A549 (cell line): ENCODE data around the gene PPP4C. TPM values are rescaled to one million over a fixed set of nuclear protein-coding genes. Genes with fewer than 3 reads are reported as not detected.

Experiments used
- ATAC-seq, 2 experiments: fragments of 200-7000 bp in 1 of 2; fragments of >200 bp in 1 of 2; cut with Nextera tagmentation in 1 of 2; cut with Tn5 transposase in 1 of 2; 3 replicates each; pipeline versions ENCODE4 v1.8.0 to v1.9.1; 2018 to 2020; ENCODE audit warnings: mild to moderate bottlenecking in 1 of 2, moderate library complexity in 1 of 2
- CTCF ChIA-PET: fragments of 300-600 bp; sonication (Branson Sonifier 250); formaldehyde crosslinking; extraction: SDS; loops from one replicate; lab custom pipeline; 2021; ENCODE audit warnings: antibody characterized with exemption, inconsistent platforms; lab: Yijun Ruan, JAX
- POLR2A ChIA-PET: fragments of 350-600 bp; formaldehyde crosslinking; extraction: SDS; loops from one replicate; lab custom pipeline; 2021; ENCODE audit warnings: antibody characterized with exemption, inconsistent platforms; lab: Yijun Ruan, JAX
- DNase-seq, 2 experiments: peaks; one replicate each; pipeline versions ENCODE4 v3.0.0 to v3.0.0-alpha.2; 2011 to 2016; ENCODE audit warnings: low read depth in 1 of 2, low spot score in 1 of 2
- FAIRE-seq: peaks from 2 replicates; lab custom pipeline; 2011; peaks lifted over from hg19 to GRCh38; lab: Jason Lieb, UNC
- H3K27ac ChIP-seq, 2 experiments: fragments of >200 bp; sonication (Bioruptor Twin); formaldehyde crosslinking; 3 replicates each; pipeline ENCODE4 v1.5.1; 2016 to 2017
- H3K4me1 ChIP-seq: fragments of >200 bp; sonication (Bioruptor Twin); formaldehyde crosslinking; 3 replicates; pipeline ENCODE4 v1.6.1; 2016
- H3K4me2 ChIP-seq: fragments of >200 bp; sonication (Bioruptor Twin); formaldehyde crosslinking; 3 replicates; pipeline ENCODE4 v1.6.1; 2016
- H3K4me3 ChIP-seq: fragments of >200 bp; sonication (Bioruptor Twin); formaldehyde crosslinking; 3 replicates; pipeline ENCODE4 v1.5.1; 2016
- H3K9me3 ChIP-seq: fragments of >200 bp; sonication (Bioruptor Twin); formaldehyde crosslinking; 3 replicates; pipeline ENCODE4 v1.6.1; 2016
- BCL3 ChIP-seq: fragments of >200 bp; sonication (Bioruptor Twin); formaldehyde crosslinking; IDR thresholded peaks from 3 replicates; pipeline ENCODE4 v1.6.1; 2016
- BHLHE40 ChIP-seq: IDR thresholded peaks from 2 replicates; pipeline ENCODE4 v1.6.1; 2012; ENCODE audit warnings: low read depth, low read length, inconsistent platforms
- CBX8 ChIP-seq: fragments of 200-600 bp; sonication (generic); IDR thresholded peaks from 2 replicates; pipeline ENCODE4 v1.6.1; 2016
- EHF ChIP-seq: fragments of 250-450 bp; sonication (Bioruptor Pico); IDR thresholded peaks from 2 replicates; pipeline ENCODE4 v1.5.0; 2020; ENCODE audit warnings: mild to moderate bottlenecking
- EHMT2 ChIP-seq: fragments of 200-600 bp; sonication (generic); IDR thresholded peaks from 2 replicates; pipeline ENCODE4 v1.6.1; 2016; ENCODE audit warnings: antibody characterized with exemption, low read depth, mild to moderate bottlenecking, moderate library complexity
- ELK1 ChIP-seq: fragments of 150-350 bp; IDR thresholded peaks from 2 replicates; pipeline ENCODE4 v1.6.1; 2014; ENCODE audit warnings: low read depth, mild to moderate bottlenecking, low read length
- FOSB ChIP-seq: fragments of 250-450 bp; sonication (Bioruptor Pico); IDR thresholded peaks from 2 replicates; pipeline ENCODE4 v1.5.0; 2020; ENCODE audit warnings: mild to moderate bottlenecking, moderate library complexity
- FOSL2 ChIP-seq, 2 experiments: fragments of 450-650 bp in 1 of 2; fragments of >200 bp in 1 of 2; sonication (Bioruptor Twin) in 1 of 2; formaldehyde crosslinking; IDR thresholded peaks; 2 replicates each; pipeline versions ENCODE4 v1.5.0 to v1.6.1; 2016 to 2020; ENCODE audit warnings: mild to moderate bottlenecking in 1 of 2, moderate library complexity in 1 of 2
- GATA3 ChIP-seq: IDR thresholded peaks from 2 replicates; pipeline ENCODE4 v1.6.1; 2012; ENCODE audit warnings: borderline replicate concordance
- HDAC2 ChIP-seq: fragments of 200-600 bp; sonication (generic); IDR thresholded peaks from 2 replicates; pipeline ENCODE4 v1.6.1; 2016
- HES2 ChIP-seq: fragments of >200 bp; sonication (Bioruptor Twin); formaldehyde crosslinking; IDR thresholded peaks from 2 replicates; pipeline ENCODE4 v1.6.1; 2016
- HEYL ChIP-seq: fragments of 250-450 bp; sonication (Bioruptor Pico); IDR thresholded peaks from 2 replicates; pipeline ENCODE4 v1.8.0; 2021; ENCODE audit warnings: mild to moderate bottlenecking, moderate library complexity
- HOXA7 ChIP-seq: fragments of 250-450 bp; sonication (Bioruptor Pico); IDR thresholded peaks from 2 replicates; pipeline ENCODE4 v1.5.0; 2020; ENCODE audit warnings: mild to moderate bottlenecking, moderate library complexity
- HOXB13 ChIP-seq: fragments of 250-450 bp; sonication (Bioruptor Pico); IDR thresholded peaks from 2 replicates; pipeline ENCODE4 v1.5.0; 2020; ENCODE audit warnings: low read depth, mild to moderate bottlenecking, moderate library complexity
- JUN ChIP-seq, 2 experiments: fragments of >200 bp; sonication (Bioruptor Twin); formaldehyde crosslinking; IDR thresholded peaks; 2 replicates in 1 of 2; 3 replicates in 1 of 2; pipeline ENCODE4 v1.6.1; 2016 to 2017
- JUNB ChIP-seq: fragments of >200 bp; sonication (Bioruptor Twin); formaldehyde crosslinking; IDR thresholded peaks from 2 replicates; pipeline ENCODE4 v1.6.1; 2016
- KDM5A ChIP-seq: fragments of 200-600 bp; sonication (generic); IDR thresholded peaks from 2 replicates; pipeline ENCODE4 v1.6.1; 2016; ENCODE audit warnings: antibody characterized with exemption, mild to moderate bottlenecking
- MAX ChIP-seq: IDR thresholded peaks from 2 replicates; pipeline ENCODE4 v1.6.1; 2012
- MYC ChIP-seq: IDR thresholded peaks from 2 replicates; pipeline ENCODE4 v1.6.1; 2012; ENCODE audit warnings: mild to moderate bottlenecking, inconsistent platforms, low read length, improper control_type of control experiment, borderline replicate concordance
- NPAS2 ChIP-seq: fragments of 250-450 bp; sonication (Bioruptor Pico); IDR thresholded peaks from 2 replicates; pipeline ENCODE4 v1.8.0; 2022; ENCODE audit warnings: mild to moderate bottlenecking, moderate library complexity, borderline replicate concordance
- NR3C1 ChIP-seq: fragments of >200 bp; sonication (Bioruptor Twin); formaldehyde crosslinking; IDR thresholded peaks from 3 replicates; pipeline ENCODE4 v1.6.1; 2017
- PBX3 ChIP-seq: IDR thresholded peaks from 2 replicates; pipeline ENCODE4 v1.6.1; 2012
- PHF8 ChIP-seq: fragments of 200-600 bp; sonication (generic); IDR thresholded peaks from 2 replicates; pipeline ENCODE4 v1.6.1; 2016; ENCODE audit warnings: low read depth, mild to moderate bottlenecking, antibody characterized with exemption, moderate library complexity, borderline replicate concordance
- POLR2A ChIP-seq: IDR thresholded peaks from 2 replicates; pipeline ENCODE4 v1.6.1; 2012; ENCODE audit warnings: mild to moderate bottlenecking, low read length
- POLR2AphosphoS2 ChIP-seq: conservative IDR thresholded peaks from 2 replicates; pipeline ENCODE4 v1.6.1; 2012; ENCODE audit warnings: low read length, improper control_type of control experiment, inconsistent platforms
- RAD21 ChIP-seq, 2 experiments: fragments of >200 bp in 1 of 2; sonication (Bioruptor Twin) in 1 of 2; formaldehyde crosslinking in 1 of 2; IDR thresholded peaks in 1 of 2; conservative IDR thresholded peaks in 1 of 2; 2 replicates in 1 of 2; 3 replicates in 1 of 2; pipeline ENCODE4 v1.6.1; 2012 to 2018; ENCODE audit warnings: inconsistent platforms in 1 of 2
- RARB ChIP-seq: fragments of 250-450 bp; sonication (Bioruptor Pico); IDR thresholded peaks from 2 replicates; pipeline ENCODE4 v1.8.0; 2021; ENCODE audit warnings: mild to moderate bottlenecking, moderate library complexity
- RNF2 ChIP-seq: fragments of 200-600 bp; sonication (generic); IDR thresholded peaks from 2 replicates; pipeline ENCODE4 v1.6.1; 2016; ENCODE audit warnings: low read depth, mild to moderate bottlenecking, antibody characterized with exemption, moderate library complexity, borderline replicate concordance
- SREBF2 ChIP-seq: fragments of 450-650 bp; IDR thresholded peaks from 2 replicates; pipeline ENCODE4 v1.6.1; 2014; ENCODE audit warnings: mild to moderate bottlenecking, moderate library complexity
- TFCP2L1 ChIP-seq: fragments of 250-450 bp; sonication (Bioruptor Pico); IDR thresholded peaks from 2 replicates; pipeline ENCODE4 v1.5.0; 2021; ENCODE audit warnings: mild to moderate bottlenecking
- TP53 ChIP-seq: fragments of 250-450 bp; sonication (Bioruptor Pico); IDR thresholded peaks from 2 replicates; pipeline ENCODE4 v1.5.0; 2021; ENCODE audit warnings: mild to moderate bottlenecking, moderate library complexity
- USF2 ChIP-seq: fragments of 450-650 bp; IDR thresholded peaks from 2 replicates; pipeline ENCODE4 v1.6.1; 2014; ENCODE audit warnings: antibody characterized with exemption
- ZC3H11A ChIP-seq: fragments of 450-650 bp; IDR thresholded peaks from 2 replicates; pipeline ENCODE4 v1.6.1; 2014; ENCODE audit warnings: antibody characterized with exemption, mild to moderate bottlenecking
- ZFP36 ChIP-seq: fragments of 450-650 bp; IDR thresholded peaks from 2 replicates; pipeline ENCODE4 v1.6.1; 2014; ENCODE audit warnings: borderline replicate concordance; ENCODE audit not compliant: partially characterized antibody
- ZNF302 ChIP-seq: fragments of 250-450 bp; sonication (Bioruptor Pico); IDR thresholded peaks from 2 replicates; pipeline ENCODE4 v1.9.0; 2021; ENCODE audit warnings: inconsistent platforms, mild to moderate bottlenecking, moderate library complexity
- ZSCAN20 ChIP-seq: fragments of 250-450 bp; sonication (Bioruptor Pico); IDR thresholded peaks from 2 replicates; pipeline ENCODE4 v1.8.0; 2022; ENCODE audit warnings: mild to moderate bottlenecking, moderate library complexity
- WGBS: methylation state at CpG from one replicate; pipeline ENCODE4 v1.1.6; 2017; ENCODE audit errors: missing lambda C conversion rate; 5-methylcytosine and 5-hydroxymethylcytosine counted together
- polyA plus RNA-seq, 4 experiments: library from polyadenylated mRNA; depleted of rRNA in 3 of 4; stranded (reverse); fragments of >200 nt; fragmentation: RNase III in 1 of 4; extraction: RNeasy Plus Mini Kit Qiagen cat#74134 plus additional on column Dnase treatment in 1 of 4; gene quantifications; 2 replicates in 3 of 4; 3 replicates in 1 of 4; pipeline ENCODE4 v1.2.3, GENCODE V29; 2011 to 2017

The PPP4C gene
- polyA plus RNA-seq, 2 of the 4 experiments (the other 2 are of a cell fraction) = 102 to 115 TPM

- WGBS = 1% methylated on average over 58 of the region's 99 CpGs
- peak within 1 kb of the TSS; percentile 97 for H3K4me2 ChIP-seq
- no peaks in the 10 kb centered on the region for H3K9me3 ChIP-seq
- no peak for FAIRE-seq
- peak; percentile 86 to 98 for DNase-seq
- H3K27ac ChIP-seq = peak within 1 kb of the TSS; percentile 96 to 97
- ChIA-PET CTCF (interaction anchor here (0.5 to 9.9 kb wide), 6 partner anchors 11 to 342 kb away, joined by 3 to 119 read pairs (median 30); partner anchors contain the start of genes PPP4C, TBX6 and TLCD3B), POLR2A (interaction anchor here (0.5 to 3.5 kb wide), 24 partner anchors 9 to 1094 kb away, joined by 3 to 67 read pairs (median 4); partner anchors contain the start of genes ASPHD1, CORO1A, KIF22 and PAGR1)
- ATAC-seq = peak; percentile 78 to 89
- H3K4me3 ChIP-seq = peak within 1 kb of the TSS; percentile 73
- peaks cover 34% of the 10 kb centered on the region for H3K4me1 ChIP-seq
- TF ChIP-seq JUN (IDR thresholded peaks at IDR 0.05) (peak; percentile 70 to 76), POLR2A (peak; percentile 95), NPAS2 (CRISPR knock-in tag) (no peak), HES2 (no peak), RARB (peak; percentile 88), HOXB13 (CRISPR knock-in tag) (0 out of 2 replicates have a peak, but pooled peaks have one; percentile 70), TFCP2L1 (peak; percentile 60), HOXA7 (CRISPR knock-in tag) (0 out of 2 replicates have a peak, but pooled peaks have one; percentile 43), USF2 (no peak; the same call in 1 of the 2 replicates), BCL3 (peak; percentile 76), EHMT2 (no peak), RNF2 (peak; percentile 63; the same call in 1 of the 2 replicates), MYC (peak; percentile 16; the same call in 1 of the 2 replicates), CBX8 (no peak), ELK1 (no peak), GATA3 (peak; percentile 29; the same call in 1 of the 2 replicates), ZSCAN20 (CRISPR knock-in tag) (no peak), HEYL (CRISPR knock-in tag) (no peak), FOSL2 (IDR thresholded peaks at IDR 0.05) (no peak), FOSL2 (CRISPR knock-in tag; IDR thresholded peaks at IDR 0.05) (peak; percentile 94), POLR2AphosphoS2 (no peak), PBX3 (peak; percentile 65), TP53 (CRISPR knock-in tag) (peak; percentile 46; the same call in 1 of the 2 replicates), FOSB (CRISPR knock-in tag) (peak; percentile 38; the same call in 1 of the 2 replicates), JUNB (no peak), MAX (peak; percentile 97), SREBF2 (no peak), ZFP36 (no peak), EHF (CRISPR knock-in tag) (peak; percentile 76), KDM5A (no peak), RAD21 (conservative IDR thresholded peaks at IDR 0.05 in 1 of 2, IDR thresholded peaks at IDR 0.05 in 1 of 2) (no peak), ZNF302 (CRISPR knock-in tag) (no peak), BHLHE40 (no peak), HDAC2 (no peak), ZC3H11A (no peak), NR3C1 (no peak), PHF8 (peak; percentile 77)
Measured at GRCh38 chr16:30065102-30065942, 10.5 kb upstream of the PPP4C start, which contains the start of gene ALDOA. TSS of gene ALDOA (plus strand) at chr16:30065760. CDS start at chr16:30066898, 1,138 bp downstream.
